HPDE6-E6E7 (cell line): ENCODE measurements around the gene ADAMTS18.

Experiments used
- DNase-seq: peaks from one replicate; pipeline ENCODE4 v3.0.0; 2011; ENCODE audit warnings: missing footprints; ENCODE audit errors: extremely low spot score

ADAMTS18 gene

GRCh38 chr16:77327717-77328116 is 107.1 kb downstream of the ADAMTS18 start:
- no peak for DNase-seq

GRCh38 chr16:77324729-77325128 is 110.1 kb downstream of the ADAMTS18 start:
- DNase-seq: no peak

GRCh38 chr16:77323695-77324094 is 111.1 kb downstream of the ADAMTS18 start:
- DNase-seq: no peak

DNA sequence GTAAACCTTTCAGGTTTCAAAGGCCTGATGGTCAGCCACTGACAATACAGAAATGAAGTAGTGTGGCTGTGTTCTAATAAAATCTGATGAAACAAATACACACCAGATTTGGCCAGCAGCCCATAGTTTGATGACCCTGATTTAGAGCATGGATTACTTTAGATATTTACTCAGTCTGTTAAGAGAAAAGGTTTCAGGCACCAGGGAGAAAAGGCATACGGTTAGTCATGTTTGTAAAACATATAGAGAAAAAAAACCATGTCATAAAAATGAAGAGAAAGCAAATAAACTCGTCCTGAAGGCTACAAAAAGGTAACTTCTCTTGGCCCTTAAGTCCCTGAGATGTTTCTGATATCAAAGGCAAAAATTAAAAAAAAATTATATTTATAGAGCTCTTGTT is 112.1 kb downstream of the ADAMTS18 start:
- no peak for DNase-seq

DNA sequence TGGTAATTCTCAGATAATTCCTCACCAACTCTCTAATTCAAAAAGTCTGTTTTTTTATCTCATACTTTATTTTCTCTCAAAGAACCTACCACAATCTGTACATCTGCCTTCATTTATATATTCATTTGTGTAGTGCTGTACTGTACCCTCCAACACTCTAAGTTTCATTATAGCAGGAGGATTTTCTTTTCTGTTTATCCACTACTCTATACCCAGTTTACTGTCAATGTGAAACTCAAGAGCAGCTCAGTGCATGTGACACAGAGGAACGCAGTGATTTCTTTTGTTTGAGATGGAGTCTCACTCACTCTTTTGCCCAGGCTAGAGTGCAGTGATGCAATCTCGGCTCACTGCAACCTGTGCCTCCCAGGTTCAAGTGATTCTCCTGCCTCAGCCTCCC is 117.8 kb downstream of the ADAMTS18 start:
- no peak for DNase-seq

DNA sequence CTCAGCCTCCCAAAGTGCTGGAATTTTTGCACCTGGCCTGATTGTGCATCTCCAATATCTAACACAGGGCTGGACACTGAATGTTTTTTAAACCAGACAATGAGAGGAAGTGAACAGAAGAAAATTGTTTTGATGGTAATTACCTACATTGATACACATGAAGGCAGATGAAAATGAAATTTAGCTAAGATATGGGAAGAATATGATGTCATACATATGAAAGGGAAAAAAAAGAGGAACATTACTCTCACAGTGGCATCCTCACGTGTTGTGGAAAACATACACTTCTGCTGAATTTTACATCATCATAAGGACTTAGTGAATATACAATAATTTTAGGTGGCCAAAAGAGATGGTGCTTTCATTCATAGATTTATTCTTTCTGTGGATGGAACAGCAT is 124.0 kb downstream of the ADAMTS18 start:
- DNase-seq: no peak

DNA sequence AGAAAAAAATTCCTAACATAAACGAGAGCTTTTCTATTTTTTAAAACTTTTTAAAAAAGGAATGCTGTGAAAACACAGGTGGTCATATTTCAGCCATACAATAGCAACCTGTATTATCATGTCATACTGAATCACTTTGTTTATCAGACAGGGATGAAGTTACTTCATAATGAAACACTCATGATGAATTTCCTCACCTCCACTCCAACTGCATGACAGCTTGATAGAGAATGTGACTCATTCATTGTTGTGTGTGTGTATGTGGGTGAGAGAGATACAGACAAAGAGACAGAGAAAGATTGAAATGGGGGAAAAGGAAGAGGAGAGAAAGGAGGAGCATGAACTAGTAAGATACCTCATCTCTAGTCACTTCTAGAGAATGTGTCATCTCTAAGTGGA is 126.7 kb downstream of the ADAMTS18 start:
- DNase-seq: peak; percentile 84

GRCh38 chr16:77307426-77308162 is 127.2 kb downstream of the ADAMTS18 start:
- no peak for DNase-seq

- no peak for DNase-seq
These were observed 128.8 kb downstream of the ADAMTS18 start for GRCh38 chr16:77306075-77306474.

DNA sequence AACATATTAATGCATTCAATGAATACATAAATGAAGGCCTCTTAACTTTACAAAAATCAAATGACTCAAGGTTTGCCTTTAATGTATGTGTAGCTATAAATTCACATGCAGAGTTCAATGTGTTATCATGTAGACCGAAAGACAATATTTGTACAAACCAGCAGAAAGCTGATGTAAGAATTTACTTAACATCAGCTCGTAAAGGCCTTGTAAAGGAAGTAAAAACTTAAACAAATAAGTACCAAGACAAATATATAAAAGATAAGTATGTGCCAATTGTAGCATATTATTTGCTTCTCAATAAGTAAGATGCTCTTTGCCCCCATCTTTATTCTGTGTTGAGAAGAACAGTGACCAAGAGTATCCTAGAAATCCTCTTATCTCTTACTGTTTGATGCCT is 130.0 kb downstream of the ADAMTS18 start:
- no peak for DNase-seq

- no peak for DNase-seq
These were observed 130.7 kb downstream of the ADAMTS18 start for GRCh38 chr16:77304134-77304533.

- DNase-seq: no peak
These were observed 132.2 kb downstream of the ADAMTS18 start for GRCh38 chr16:77302674-77303073.

DNA sequence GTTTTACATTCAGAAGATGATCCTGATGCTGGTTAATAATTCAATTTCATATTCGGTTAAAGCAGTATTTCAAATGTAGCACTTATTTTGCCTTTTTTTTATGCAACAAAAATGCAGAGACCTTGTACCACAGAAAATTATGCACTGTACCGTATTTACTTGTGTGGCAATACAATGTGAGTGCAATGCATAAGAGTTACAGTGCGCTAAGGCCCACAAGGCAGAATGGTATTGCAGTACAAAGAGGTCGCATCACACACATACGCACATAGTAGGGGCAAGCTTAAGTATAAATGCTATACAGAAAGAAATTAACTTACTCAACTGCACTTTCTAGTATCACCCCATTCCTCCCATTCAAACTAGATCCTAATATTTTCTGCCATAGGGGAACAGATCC is 132.6 kb downstream of the ADAMTS18 start:
- DNase-seq: no peak

GRCh38 chr16:77300256-77300655 is 134.6 kb downstream of the ADAMTS18 start:
- DNase-seq: no peak

DNA sequence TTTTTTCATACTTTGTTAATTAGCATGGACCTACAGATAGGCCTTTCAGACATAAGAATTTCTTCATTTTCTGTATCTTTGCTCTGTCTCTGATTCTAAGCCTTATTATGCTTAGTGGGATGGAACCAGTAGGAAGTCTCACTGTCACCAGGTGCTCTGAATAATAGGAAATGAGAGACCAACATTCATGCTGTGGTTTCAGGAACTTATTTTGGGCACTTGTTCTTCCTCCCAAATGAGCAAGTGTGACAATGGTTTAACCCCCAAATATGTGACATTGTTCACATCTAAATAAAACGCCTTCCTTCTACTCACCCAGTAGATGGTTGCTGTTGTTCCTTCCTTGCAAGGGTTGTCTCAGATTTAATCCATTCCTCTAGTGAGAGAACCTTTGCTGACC is 135.4 kb downstream of the ADAMTS18 start:
- DNase-seq: no peak

DNA sequence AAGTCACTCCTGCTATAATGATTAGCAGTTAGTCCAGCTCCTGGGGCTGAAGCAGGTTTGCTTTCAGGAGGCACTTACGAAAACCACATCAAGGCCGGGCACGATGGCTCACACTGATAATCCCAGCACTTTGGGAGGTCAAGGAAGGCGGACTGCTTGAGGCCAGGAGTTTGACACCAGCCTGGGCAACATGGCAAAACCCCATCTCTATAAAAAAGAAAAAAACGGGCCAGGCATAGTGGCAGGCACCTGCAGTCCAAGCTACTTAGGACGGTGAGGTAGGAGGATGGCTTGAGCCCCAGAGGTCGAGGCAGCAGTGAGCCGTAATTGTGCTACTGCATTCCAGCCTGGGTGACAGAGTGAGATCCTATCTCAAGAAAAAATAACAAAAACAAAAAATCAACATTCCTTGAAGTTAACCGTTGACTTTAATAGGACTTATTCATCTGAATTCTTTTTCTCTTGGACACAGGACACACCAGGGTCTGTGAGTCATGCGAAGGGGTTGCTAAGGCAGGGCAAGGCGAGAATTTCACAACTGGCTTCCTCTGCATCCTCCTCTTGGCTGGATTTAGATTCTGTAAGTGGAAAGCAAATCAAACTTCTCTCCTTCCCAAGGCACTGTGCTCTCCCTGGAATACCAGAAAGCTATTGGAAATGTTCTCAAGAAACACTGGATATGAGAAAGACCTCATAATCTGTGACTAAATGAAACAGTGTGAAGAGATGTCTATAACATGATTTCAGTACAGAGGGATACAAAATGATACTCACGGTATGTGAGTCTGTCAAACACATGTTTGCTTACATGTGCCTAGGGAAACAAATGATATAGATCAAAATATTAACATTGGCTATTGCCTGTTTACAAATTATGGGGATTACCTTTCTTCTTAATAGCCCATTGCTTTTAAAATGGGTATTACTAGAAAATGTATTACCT is 136.1 kb downstream of the ADAMTS18 start:
- DNase-seq: peak; percentile 79

DNA sequence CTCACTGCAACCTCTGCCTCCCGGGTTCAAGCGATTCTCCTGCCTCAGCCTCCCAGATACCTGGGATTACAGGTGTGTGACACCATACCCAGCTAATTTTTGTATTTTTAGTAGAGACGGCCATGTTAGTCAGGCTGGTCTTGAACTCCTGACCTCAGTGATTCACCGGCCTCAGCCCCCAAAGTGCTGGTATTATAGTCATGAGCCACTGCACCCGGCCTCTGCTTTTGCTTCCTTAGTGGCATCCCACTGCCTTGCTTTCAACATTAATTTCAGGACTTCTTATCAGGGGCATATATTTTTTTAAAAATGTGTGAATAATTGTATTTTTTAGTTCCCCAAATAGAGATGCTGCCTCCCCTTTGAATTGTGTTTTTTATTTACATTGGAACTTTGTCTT is 136.8 kb downstream of the ADAMTS18 start:
- DNase-seq: no peak

- no peak for DNase-seq
These were observed 138.9 kb downstream of the ADAMTS18 start for GRCh38 chr16:77295896-77296295.

- no peak for DNase-seq
These were observed 144.3 kb downstream of the ADAMTS18 start for GRCh38 chr16:77290451-77291115.

DNA sequence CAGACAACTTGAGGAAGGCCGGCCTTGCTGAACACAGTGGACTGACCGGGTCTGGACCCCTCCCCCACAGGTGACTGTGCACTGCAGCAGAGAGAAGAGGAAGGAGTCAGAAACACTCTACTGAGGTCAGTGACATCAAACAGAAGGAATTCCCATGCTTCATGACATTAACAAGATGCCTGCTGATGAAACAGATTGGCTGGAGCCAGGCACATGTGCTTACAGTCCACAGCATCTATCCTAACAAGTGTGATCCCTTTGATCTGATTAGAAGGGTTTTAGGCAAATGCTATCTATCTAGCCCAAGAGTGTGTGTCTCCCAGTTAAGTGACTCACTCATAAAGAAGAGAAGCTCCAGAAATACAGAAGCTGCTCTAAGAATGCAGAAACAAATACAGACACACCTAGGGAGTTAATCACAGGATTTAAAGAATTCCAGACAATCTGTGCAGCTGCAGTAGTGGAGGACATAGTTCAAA is 145.5 kb downstream of the ADAMTS18 start:
- DNase-seq: no peak

GRCh38 chr16:77288222-77288621 is 146.6 kb downstream of the ADAMTS18 start:
- DNase-seq: peak; percentile 46

GRCh38 chr16:77285676-77286075 is 149.2 kb downstream of the ADAMTS18 start:
- no peak for DNase-seq
